Karpas-422 (cell line): ENCODE results near the gene GJA8. TPM values are rescaled to one million over a fixed set of nuclear protein-coding genes. Genes with fewer than 3 reads are reported as not detected.
"Not testable (repeated sequence)": the region's sequence is repeated elsewhere in the genome, so short reads cannot be mapped to it uniquely, and the experiment has no call there.

Experiments
- DNase-seq: peaks from one replicate; pipeline ENCODE4 v3.0.0-alpha.2; 2015
- H2AFZ ChIP-seq: fragments of 200-600 bp; sonication (generic); 2 replicates; pipeline ENCODE4 v1.6.1; 2014; ENCODE audit warnings: antibody characterized with exemption, low read length, mixed read lengths
- H3K27ac ChIP-seq: fragments of 200-600 bp; sonication (generic); 2 replicates; pipeline ENCODE4 v1.5.1; 2014; ENCODE audit warnings: mild to moderate bottlenecking, low read length, moderate library complexity
- H3K27me3 ChIP-seq: fragments of 200-600 bp; sonication (generic); 2 replicates; pipeline ENCODE4 v1.6.1; 2014; ENCODE audit warnings: low read length, mixed read lengths
- H3K36me3 ChIP-seq: fragments of 200-600 bp; sonication (generic); 2 replicates; pipeline ENCODE4 v1.6.1; 2014; ENCODE audit warnings: low read length, mixed read lengths; ENCODE audit not compliant: insufficient read depth
- H3K4me1 ChIP-seq: fragments of 200-600 bp; sonication (generic); 2 replicates; pipeline ENCODE4 v1.6.1; 2014; ENCODE audit warnings: mild to moderate bottlenecking, low read length, mixed read lengths
- H3K4me2 ChIP-seq: fragments of 200-600 bp; sonication (generic); 2 replicates; pipeline ENCODE4 v1.6.1; 2014; ENCODE audit warnings: low read length, low read depth, mild to moderate bottlenecking; ENCODE audit not compliant: poor library complexity, severe bottlenecking
- H3K4me3 ChIP-seq: fragments of 200-600 bp; sonication (generic); 2 replicates; pipeline ENCODE4 v1.5.1; 2014; ENCODE audit warnings: mild to moderate bottlenecking, antibody characterized with exemption, low read length, mixed read lengths
- H3K79me2 ChIP-seq: fragments of 200-600 bp; sonication (generic); 2 replicates; pipeline ENCODE4 v1.6.1; 2014; ENCODE audit warnings: mild to moderate bottlenecking, low read length, mixed read lengths
- H3K9ac ChIP-seq: fragments of 200-600 bp; sonication (generic); 2 replicates; pipeline ENCODE4 v1.6.0; 2014; ENCODE audit warnings: low read length
- H3K9me2 ChIP-seq: fragments of 200-600 bp; sonication (generic), shearing (Covaris generic); replicated peaks from 2 replicates; pipeline ENCODE4 v1.6.0; 2014; ENCODE audit warnings: mild to moderate bottlenecking, low read length, moderate library complexity; ENCODE audit not compliant: insufficient read depth
- H3K9me3 ChIP-seq: fragments of 300-700, 200-600 bp; sonication (generic); 2 replicates; pipeline ENCODE4 v1.6.1; 2014; ENCODE audit warnings: low read length, mixed read lengths
- H4K20me1 ChIP-seq: fragments of 200-600 bp; sonication (generic); 2 replicates; pipeline ENCODE4 v1.6.1; 2014; ENCODE audit warnings: mild to moderate bottlenecking, antibody characterized with exemption, low read length, low read depth; ENCODE audit not compliant: insufficient read depth
- total RNA-seq: library from RNA; depleted of rRNA; stranded (reverse); fragments of >200 nt; shearing (Covaris generic); gene quantifications from 2 replicates; pipeline ENCODE4 v1.2.3, GENCODE V29; 2014; ENCODE audit warnings: low replicate concordance; rRNA removed

Gene GJA8
- total RNA-seq, 1 experiment from 2014 or later = not detected

GRCh38 chr1:147931137-147931536, 28.5 kb downstream of the GJA8 start:
- H2AFZ ChIP-seq, H3K36me3 ChIP-seq, DNase-seq, H3K27ac ChIP-seq, H3K4me2 ChIP-seq, H4K20me1 ChIP-seq, H3K9ac ChIP-seq, H3K27me3 ChIP-seq, H3K4me3 ChIP-seq, H3K9me3 ChIP-seq, H3K9me2 ChIP-seq: not testable (repeated sequence)
- H3K4me1 ChIP-seq = peaks cover 12% of the 10 kb centered on the region
- peaks cover 39% of the 10 kb centered on the region for H3K79me2 ChIP-seq

GRCh38 chr1:147935296-147935695, 32.7 kb downstream of the GJA8 start:
- not testable (repeated sequence) for H3K9me2 ChIP-seq, H3K36me3 ChIP-seq, H4K20me1 ChIP-seq, H3K9me3 ChIP-seq, H2AFZ ChIP-seq, H3K4me2 ChIP-seq, H3K9ac ChIP-seq, H3K27me3 ChIP-seq, H3K4me1 ChIP-seq, H3K27ac ChIP-seq, H3K4me3 ChIP-seq, DNase-seq
- H3K79me2 ChIP-seq = peaks cover 23% of the 10 kb centered on the region

GRCh38 chr1:147940456-147940855, 37.9 kb downstream of the GJA8 start:
- not testable (repeated sequence) for H3K9me2 ChIP-seq, H3K9me3 ChIP-seq, H3K27me3 ChIP-seq, H3K79me2 ChIP-seq, DNase-seq, H3K4me3 ChIP-seq, H4K20me1 ChIP-seq, H2AFZ ChIP-seq, H3K4me2 ChIP-seq, H3K27ac ChIP-seq, H3K36me3 ChIP-seq, H3K4me1 ChIP-seq, H3K9ac ChIP-seq

- not testable (repeated sequence) for H2AFZ ChIP-seq, H3K36me3 ChIP-seq, DNase-seq, H3K79me2 ChIP-seq, H4K20me1 ChIP-seq, H3K4me2 ChIP-seq, H3K9me2 ChIP-seq, H3K27ac ChIP-seq, H3K4me1 ChIP-seq, H3K9me3 ChIP-seq, H3K4me3 ChIP-seq, H3K9ac ChIP-seq, H3K27me3 ChIP-seq
These were observed 40.0 kb downstream of the GJA8 start for GRCh38 chr1:147942563-147942962.

- not testable (repeated sequence) for H3K4me3 ChIP-seq
These were observed 46.9 kb downstream of the GJA8 start for GRCh38 chr1:147949517-147949916.

More at GRCh38 chr1:147949517-147949916, 46.9 kb downstream of the GJA8 start:
- H2AFZ ChIP-seq, DNase-seq, H3K4me1 ChIP-seq, H3K79me2 ChIP-seq, H3K4me2 ChIP-seq, H3K36me3 ChIP-seq, H4K20me1 ChIP-seq, H3K9me3 ChIP-seq, H3K27me3 ChIP-seq, H3K9me2 ChIP-seq, H3K27ac ChIP-seq, H3K9ac ChIP-seq: not testable (repeated sequence)

Other genes with a start within 250 kb of the GJA8 start
- gene ACP6, start 232.3 kb upstream of the GJA8 start, total RNA-seq = 3.0 and 6.7 TPM in 2 replicates
- gene GJA5, start 142.2 kb upstream of the GJA8 start, total RNA-seq = not detected in 2 replicates
- gene GPR89B, start 25.6 kb downstream of the GJA8 start, total RNA-seq = 24.2 and 39.3 TPM in 2 replicates
- 12.6 and 14.9 TPM in 2 replicates for gene NBPF11, start 249.5 kb downstream of the GJA8 start, total RNA-seq